CD4-positive, alpha-beta T cell treated with Interleukin-2 at 100 ng/mL for 4 hours (primary cell): Measurements from ENCODE around the gene ZSCAN1.
A peak's percentile ranks its signal among the peaks of the same experiment; 100 is the strongest.

Experiments used
- DNase-seq: peaks from one replicate; pipeline ENCODE4 v3.0.0-alpha.2; 2020; ENCODE audit warnings: low spot score

The ZSCAN1 gene

DNA sequence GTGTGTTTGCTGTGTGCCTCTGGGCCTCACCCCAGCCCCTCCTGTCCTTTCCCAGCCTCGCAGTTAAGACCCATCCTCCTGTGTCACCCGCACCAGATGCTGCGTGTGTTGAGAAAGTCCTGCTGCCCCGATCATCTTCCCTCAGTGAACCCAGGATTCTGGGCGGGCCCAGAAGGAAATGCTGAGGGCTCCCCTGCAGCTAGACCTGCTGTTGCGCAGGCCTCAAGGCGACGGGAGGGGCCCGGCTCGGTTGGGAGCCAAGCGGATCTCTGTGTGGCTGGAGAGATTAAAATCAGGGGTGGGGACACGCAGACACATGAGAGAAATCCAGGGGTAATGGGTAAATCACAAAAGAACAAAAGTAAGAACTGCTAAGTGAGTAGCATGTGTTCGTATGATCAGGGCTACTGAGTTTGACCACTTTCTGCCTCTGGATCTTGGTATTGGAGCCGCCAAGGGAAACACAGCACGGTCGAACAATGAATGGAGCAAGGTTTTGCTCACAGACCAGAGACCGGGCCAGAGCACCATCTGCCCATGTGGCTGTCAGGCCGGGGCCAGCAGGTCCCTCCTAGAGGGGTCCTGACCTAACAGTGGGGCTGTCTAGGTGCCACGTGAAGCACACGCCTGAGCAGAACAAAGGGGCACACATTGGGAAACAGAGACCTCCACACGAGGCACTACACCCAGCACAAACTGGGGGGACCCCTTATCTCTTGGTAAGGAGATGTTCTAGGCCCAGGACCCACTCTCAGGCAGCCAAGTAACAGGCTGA is 7.1 kb downstream of the ZSCAN1 start:
- no peak for DNase-seq

DNA sequence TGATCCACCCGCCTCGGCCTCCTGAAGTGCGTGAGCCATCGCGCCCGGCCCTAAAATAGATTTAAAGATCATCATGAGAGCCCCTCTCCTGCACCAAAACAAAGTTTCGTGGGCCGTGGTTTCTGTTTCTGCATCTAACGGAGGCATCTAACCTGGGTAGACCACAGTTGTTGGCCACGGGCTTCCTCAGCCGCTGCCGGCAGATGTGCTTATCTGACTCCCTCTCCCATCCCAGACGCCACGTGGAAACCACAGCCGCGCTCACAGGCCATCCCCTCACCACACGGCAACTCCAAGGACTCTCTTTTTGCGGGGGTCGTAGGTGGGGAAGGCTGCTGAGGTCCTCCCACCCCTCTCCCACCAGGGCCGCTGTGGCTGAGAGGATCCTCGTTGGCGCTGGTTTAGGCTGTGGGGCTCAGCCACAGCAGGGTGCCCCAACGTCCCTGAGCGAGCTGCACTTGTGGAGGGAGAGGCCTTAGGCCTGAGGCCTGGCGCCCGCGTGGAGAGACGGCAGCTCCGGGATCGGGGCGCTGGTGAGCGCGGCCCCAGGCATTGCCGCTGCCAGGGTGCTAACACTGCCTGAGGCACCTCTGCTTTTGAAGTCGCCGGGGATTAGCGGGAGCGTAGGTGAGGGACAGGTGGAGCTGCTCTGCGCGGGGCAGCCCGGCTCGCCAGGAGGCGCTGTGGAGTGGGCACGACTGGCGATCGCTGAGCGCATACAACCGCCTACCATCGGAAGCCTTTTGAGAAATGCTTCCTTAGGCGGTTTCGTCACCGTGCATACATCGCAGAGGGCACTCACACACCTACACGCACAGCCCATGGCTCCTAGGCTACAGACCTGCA is 8.9 kb downstream of the ZSCAN1 start:
- DNase-seq: no peak

GRCh38 chr19:58044391-58044790 is 10.6 kb downstream of the ZSCAN1 start:
- no peak for DNase-seq

GRCh38 chr19:58044886-58045285 is 11.1 kb downstream of the ZSCAN1 start:
- DNase-seq: no peak

GRCh38 chr19:58045411-58046050 is 11.7 kb downstream of the ZSCAN1 start:
- DNase-seq: no peak

DNA sequence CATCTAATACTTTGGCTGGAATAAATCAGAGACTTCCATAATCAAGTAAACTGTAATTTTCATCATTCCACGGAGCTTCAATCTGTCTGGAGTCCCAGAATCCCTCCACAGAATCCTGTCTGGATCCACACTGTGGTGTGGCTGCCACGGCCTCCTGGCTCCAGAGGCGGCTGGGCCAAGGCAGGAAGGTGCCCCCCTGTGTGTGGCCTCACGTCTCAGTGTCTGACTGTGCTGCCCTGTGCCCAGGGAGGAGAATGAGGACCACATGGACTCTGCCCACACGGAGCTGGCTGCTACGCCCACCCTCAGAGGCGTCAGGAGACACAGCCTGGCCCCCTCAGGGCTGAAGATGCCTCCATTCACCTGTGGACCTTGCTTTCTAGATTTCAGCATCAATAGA is 13.0 kb downstream of the ZSCAN1 start:
- no peak for DNase-seq

DNA sequence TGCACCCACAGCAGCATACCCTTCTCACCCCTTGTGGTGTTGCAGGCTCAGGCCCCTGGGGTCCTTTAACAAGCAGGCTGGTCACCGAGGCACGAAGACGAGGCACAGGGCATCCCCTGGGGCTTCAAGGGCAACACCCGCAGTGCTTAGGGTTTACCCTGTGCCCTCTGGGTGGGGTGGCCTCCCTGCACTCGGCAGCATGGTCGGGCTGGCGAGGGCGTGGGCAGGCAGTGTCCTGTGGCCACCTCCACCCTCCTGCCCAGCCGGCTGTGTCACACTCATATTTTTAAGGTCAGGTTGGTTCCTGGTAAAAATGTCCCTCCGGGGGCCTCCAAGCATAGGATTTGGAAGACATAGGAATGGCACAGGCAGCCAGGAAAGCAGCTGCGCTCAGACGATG is 13.8 kb downstream of the ZSCAN1 start:
- DNase-seq: no peak

DNA sequence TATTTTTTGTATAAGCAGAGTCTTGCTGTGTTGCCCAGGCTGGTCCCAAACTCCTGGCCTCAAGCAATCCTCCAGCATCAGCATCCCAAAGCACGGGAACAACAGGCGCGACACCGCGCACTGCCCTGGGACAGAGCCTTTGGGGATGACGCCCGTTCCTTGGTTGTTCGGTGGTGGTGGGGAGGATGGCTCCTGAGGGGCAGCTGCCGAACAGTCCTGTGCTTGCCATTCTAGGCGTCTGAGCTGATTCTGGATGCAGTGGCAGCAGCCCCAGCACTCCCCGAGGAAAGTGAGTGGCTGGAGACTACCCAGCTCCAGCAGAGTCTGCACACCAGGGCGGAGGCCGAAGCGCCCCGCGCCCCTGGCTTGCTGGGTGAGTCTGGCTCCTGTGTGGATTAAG is 18.4 kb downstream of the ZSCAN1 start:
- DNase-seq: no peak

GRCh38 chr19:58053480-58054156 is 19.8 kb downstream of the ZSCAN1 start:
- DNase-seq: no peak

DNA sequence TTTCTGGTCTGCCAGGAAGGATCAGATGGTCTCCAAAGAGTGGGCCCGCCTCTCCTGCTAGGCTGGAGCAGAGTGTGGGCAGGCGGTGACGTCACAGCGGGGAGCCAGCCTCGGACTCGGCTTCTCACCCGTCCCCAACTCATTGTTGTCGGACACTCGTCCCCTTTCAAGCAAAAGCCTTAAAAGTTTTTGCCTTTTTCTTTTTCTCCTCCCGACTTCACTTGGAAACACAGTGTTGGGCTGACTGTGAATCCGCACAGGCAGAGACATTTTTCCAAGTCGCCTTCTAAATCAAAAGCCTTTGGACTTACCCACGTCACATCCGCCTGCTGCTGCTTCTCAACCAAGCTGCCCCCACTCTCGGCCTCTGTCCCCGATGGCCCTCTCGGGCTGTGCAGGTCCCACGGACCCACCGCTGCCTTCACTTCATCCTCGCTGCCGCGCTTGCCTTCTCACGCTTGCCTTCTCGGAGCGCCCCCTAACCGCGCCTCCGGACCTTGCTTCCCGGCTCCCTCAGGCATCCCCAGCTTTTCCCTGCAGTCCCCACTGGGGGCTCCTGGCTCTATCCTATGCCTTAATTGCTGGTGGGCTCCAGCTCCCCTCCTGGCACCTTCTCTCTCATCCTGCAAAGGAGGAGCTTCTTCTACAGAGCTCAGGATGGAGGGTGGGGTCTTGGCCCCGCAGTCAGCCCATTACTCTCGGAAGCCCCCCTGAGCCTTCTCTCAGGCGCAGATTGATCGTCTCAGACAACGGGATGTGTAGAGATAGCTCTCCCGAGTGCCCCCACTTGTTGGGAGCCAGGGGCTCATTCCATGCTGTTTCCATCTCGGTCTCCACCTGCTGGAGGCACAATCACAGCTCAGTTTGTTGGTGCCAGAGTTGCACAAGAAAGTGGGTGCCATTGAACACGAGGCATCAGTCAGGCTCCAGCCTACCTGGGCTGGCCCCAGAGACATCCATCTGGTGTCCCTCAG is 21.4 kb downstream of the ZSCAN1 start:
- no peak for DNase-seq

DNA sequence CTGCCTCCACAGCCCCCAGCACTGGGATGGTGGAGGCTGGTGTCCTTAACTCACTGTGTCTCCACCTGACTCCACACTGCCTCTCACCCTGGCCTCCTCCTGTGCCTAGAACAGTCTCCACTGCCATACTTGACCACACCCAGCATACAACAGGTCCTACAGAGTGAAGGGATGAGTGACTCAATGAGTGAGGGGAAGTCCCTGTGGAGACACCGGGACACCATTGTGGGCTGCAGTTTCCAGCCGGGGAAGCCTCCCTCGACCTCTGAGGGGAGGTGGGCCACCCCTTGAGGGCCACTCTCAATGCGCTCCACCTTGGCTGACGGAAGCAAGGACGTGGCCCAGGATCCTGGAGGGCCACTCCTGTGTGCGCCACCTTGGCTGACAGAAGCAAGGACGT is 22.4 kb downstream of the ZSCAN1 start:
- DNase-seq: no peak

DNA sequence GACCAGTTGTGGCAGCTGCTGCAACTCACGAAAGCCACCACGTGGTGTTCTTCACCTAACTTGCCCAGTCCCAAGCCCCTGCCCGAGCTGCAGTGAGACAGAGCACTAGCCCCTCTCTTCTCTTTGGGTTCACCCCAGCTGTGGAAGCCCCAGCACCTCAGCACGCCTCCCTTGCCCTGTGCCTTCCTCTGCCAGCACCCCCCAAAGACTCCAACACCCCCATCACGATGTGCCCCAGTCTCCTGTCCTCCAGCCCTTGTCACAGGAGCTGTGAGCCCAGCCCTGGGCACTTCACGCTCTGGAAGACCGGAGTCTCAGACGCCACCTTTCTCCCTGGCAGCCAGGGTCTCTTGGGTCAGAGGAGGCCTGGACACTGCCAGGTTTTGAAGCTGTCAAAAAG is 23.0 kb downstream of the ZSCAN1 start:
- no peak for DNase-seq

GRCh38 chr19:58058467-58058866 is 24.6 kb downstream of the ZSCAN1 start:
- no peak for DNase-seq

- peak; percentile 25 for DNase-seq
Observed at GRCh38 chr19:58059003-58059670, 25.3 kb downstream of the ZSCAN1 start, which contains the start of gene ZNF135. TSS of gene ZNF135 (plus strand) at chr19:58059282. CDS start at chr19:58060003, 721 bp downstream.

DNA sequence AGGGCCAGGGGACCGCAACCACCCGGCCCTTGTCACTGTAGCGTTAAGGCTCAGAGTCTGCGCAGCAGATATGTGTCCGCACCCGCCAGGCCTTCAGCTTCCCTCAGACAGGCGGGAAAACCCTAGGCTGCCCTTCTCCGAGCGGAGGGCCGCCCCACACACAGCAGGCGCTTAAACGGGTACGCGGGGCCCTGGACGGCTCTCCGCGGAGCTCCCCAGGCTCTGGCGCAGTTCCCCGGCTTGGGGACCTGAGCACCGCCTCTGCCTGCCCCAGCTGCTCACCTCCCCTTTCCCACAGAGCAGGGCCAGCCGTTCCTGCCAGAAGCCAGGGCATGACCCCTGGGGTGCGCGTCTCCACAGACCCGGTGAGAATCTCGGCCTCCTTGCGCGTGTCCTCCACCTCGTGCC is 25.9 kb downstream of the ZSCAN1 start:
- DNase-seq: no peak

GRCh38 chr19:58060231-58060630 is 26.4 kb downstream of the ZSCAN1 start:
- DNase-seq: no peak

DNA sequence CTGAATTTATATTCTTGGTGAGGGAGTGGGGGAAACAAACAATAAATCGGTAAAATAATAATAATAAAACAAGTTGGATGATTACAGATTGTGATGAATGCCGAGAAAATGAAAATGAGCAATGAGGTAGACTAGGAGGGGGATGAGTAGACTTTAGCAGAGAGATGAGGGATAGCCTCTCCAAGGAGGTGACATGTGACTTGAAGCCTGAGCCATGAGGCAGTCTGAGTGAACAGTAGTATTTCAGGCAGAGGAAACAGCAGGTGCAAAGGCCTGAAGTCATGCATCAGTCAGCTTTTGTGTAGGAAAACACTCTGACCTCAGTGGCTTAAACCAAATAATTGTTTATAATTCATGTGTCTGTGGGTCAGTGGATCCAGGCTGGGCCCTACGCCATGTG is 29.9 kb downstream of the ZSCAN1 start:
- DNase-seq: no peak

- no peak for DNase-seq
Observed at GRCh38 chr19:58067240-58067912, 33.6 kb downstream of the ZSCAN1 start.

GRCh38 chr19:58079792-58080191 is 46.0 kb downstream of the ZSCAN1 start:
- no peak for DNase-seq

- DNase-seq: no peak
Observed at GRCh38 chr19:58083021-58083420, 49.2 kb downstream of the ZSCAN1 start.
